Neuronal stem cell (in vitro differentiated cells): Measurements from ENCODE around the gene SPATA13.
A peak's percentile ranks its signal among the peaks of the same experiment; 100 is the strongest.

Experiments
- DNase-seq: peaks from one replicate; pipeline ENCODE4 v3.0.0-alpha.2; 2013; ENCODE audit warnings: low spot score
- H2AFZ ChIP-seq: one replicate; pipeline ENCODE4 v1.6.1; 2013; ENCODE audit warnings: mild to moderate bottlenecking, low read length, inconsistent platforms
- H2AK5ac ChIP-seq: 2 replicates; pipeline ENCODE4 v1.6.1; 2013; ENCODE audit warnings: low read depth, mild to moderate bottlenecking, inconsistent platforms, low read length, moderate library complexity, mixed read lengths
- H2BK120ac ChIP-seq: 2 replicates; pipeline ENCODE4 v1.6.1; 2013; ENCODE audit warnings: low read depth, mild to moderate bottlenecking, inconsistent platforms, low read length, moderate library complexity, mixed read lengths
- H2BK12ac ChIP-seq: one replicate; pipeline ENCODE4 v1.6.1; 2013; ENCODE audit warnings: low read length, inconsistent platforms
- H2BK15ac ChIP-seq: 2 replicates; pipeline ENCODE4 v1.6.1; 2013; ENCODE audit warnings: mild to moderate bottlenecking, low read length, inconsistent platforms, mixed read lengths
- H2BK5ac ChIP-seq: one replicate; pipeline ENCODE4 v1.6.1; 2013; ENCODE audit warnings: inconsistent platforms, mild to moderate bottlenecking, low read length, moderate library complexity
- H3K14ac ChIP-seq: one replicate; pipeline ENCODE4 v1.6.1; 2013; ENCODE audit warnings: low read length, inconsistent platforms
- H3K18ac ChIP-seq: 2 replicates; pipeline ENCODE4 v1.6.1; 2013; ENCODE audit warnings: low read length, inconsistent platforms
- H3K23ac ChIP-seq: 2 replicates; pipeline ENCODE4 v1.6.1; 2013; ENCODE audit warnings: low read depth, mild to moderate bottlenecking, mixed read lengths, low read length, inconsistent platforms; ENCODE audit not compliant: poor library complexity
- H3K27ac ChIP-seq: replicated peaks from 3 replicates; pipeline ENCODE4 v1.5.1; 2013; ENCODE audit warnings: low read length, inconsistent platforms
- H3K27me3 ChIP-seq, 3 experiments: 2 replicates each; pipeline ENCODE4 v1.6.1; 2013; ENCODE audit warnings: low read length in 3 of 3, mild to moderate bottlenecking in 2 of 3, inconsistent platforms in 1 of 3, low read depth in 1 of 3, mixed read lengths in 1 of 3, moderate library complexity in 1 of 3; ENCODE audit not compliant: control insufficient read depth in 3 of 3, insufficient read depth in 3 of 3
- H3K36me3 ChIP-seq, 2 donors: replicated peaks in 1 of 2; 2 replicates each; pipeline ENCODE4 v1.6.1; 2013; ENCODE audit warnings: low read length in 2 of 2; ENCODE audit not compliant: control insufficient read depth in 2 of 2, insufficient read depth in 2 of 2
- H3K4ac ChIP-seq: 2 replicates; pipeline ENCODE4 v1.6.1; 2013; ENCODE audit warnings: inconsistent platforms, mild to moderate bottlenecking, low read length, moderate library complexity
- H3K4me1 ChIP-seq, 2 donors: 1 replicate in 1 of 2; 2 replicates in 1 of 2; pipeline ENCODE4 v1.6.1; 2013; ENCODE audit warnings: low read length in 2 of 2, low read depth in 1 of 2; ENCODE audit not compliant: control insufficient read depth in 2 of 2, insufficient read depth in 1 of 2
- H3K4me2 ChIP-seq: one replicate; pipeline ENCODE4 v1.6.1; 2013; ENCODE audit warnings: mild to moderate bottlenecking, low read length, inconsistent platforms; ENCODE audit not compliant: insufficient read depth, poor library complexity, severe bottlenecking
- H3K4me3 ChIP-seq, 2 donors: 2 replicates each; pipeline ENCODE4 v1.5.1; 2013; ENCODE audit warnings: low read length in 2 of 2, mild to moderate bottlenecking in 2 of 2, inconsistent platforms in 1 of 2, moderate library complexity in 1 of 2
- H3K79me1 ChIP-seq: one replicate; pipeline ENCODE4 v1.6.1; 2013; ENCODE audit warnings: low read depth, mild to moderate bottlenecking, inconsistent platforms, low read length, moderate library complexity
- H3K9ac ChIP-seq: one replicate; pipeline ENCODE4 v1.6.1; 2013; ENCODE audit warnings: mild to moderate bottlenecking, low read depth, low read length, inconsistent platforms; ENCODE audit not compliant: poor library complexity
- H3K9me3 ChIP-seq, 2 donors: replicated peaks in 1 of 2; 2 replicates each; pipeline versions ENCODE3 to v1.6.1; 2013; ENCODE audit warnings: low read length in 2 of 2, mild to moderate bottlenecking in 2 of 2, inconsistent platforms in 1 of 2, low read depth in 1 of 2, mixed read lengths in 1 of 2, moderate library complexity in 1 of 2; ENCODE audit not compliant: control insufficient read depth in 2 of 2, insufficient read depth in 1 of 2
- H4K8ac ChIP-seq: one replicate; pipeline ENCODE4 v1.6.1; 2013; ENCODE audit warnings: low read depth, mild to moderate bottlenecking, inconsistent platforms, low read length, moderate library complexity
- H4K91ac ChIP-seq: one replicate; pipeline ENCODE4 v1.6.1; 2013; ENCODE audit warnings: low read length, low read depth, mild to moderate bottlenecking, inconsistent platforms; ENCODE audit not compliant: poor library complexity
- WGBS, 2 donors: extraction: QIAGEN DNeasy Blood & Tissue Kit; methylation state at CpG; one replicate each; pipeline ENCODE4 v1.1.7; 2013; ENCODE audit warnings: missing lambda C conversion rate in 2 of 2, mixed read lengths in 1 of 2; ENCODE audit not compliant: insufficient read length in 2 of 2, insufficient replicate concordance in 1 of 2; ENCODE audit errors: extremely low coverage in 2 of 2; 5-methylcytosine and 5-hydroxymethylcytosine counted together

SPATA13 gene

DNA sequence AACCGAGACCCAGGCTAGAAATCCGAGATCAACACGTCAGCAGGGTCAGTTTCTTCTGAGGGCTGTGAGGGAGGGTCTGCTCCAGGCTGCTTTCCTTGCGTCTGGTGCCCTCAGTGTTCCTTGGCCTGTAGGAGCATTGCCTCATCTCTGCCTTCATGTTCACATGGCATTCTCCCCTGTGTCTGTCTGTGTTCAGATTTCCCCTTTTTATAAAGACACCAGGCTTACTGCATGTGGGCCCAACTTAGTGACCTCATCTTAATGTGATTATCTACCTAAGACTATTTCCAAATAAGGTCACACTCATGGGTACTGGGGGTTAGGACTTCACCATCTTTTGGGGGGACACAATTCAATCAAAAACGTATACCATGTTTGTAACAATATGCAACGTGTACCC, 91.6 kb downstream of the SPATA13 start:
- Histone ChIP-seq H4K91ac (no peak overlapping the region), H3K9me3 (no peaks in the 10 kb centered on the region), H3K4me2 (no peak overlapping the region), H3K9ac (no peak overlapping the region), H2BK120ac (no peak overlapping the region), H3K4me3 (no peak overlapping the region), H3K27ac (no peak overlapping the region), H3K4me1 (peaks cover 8 to 11% of the 10 kb centered on the region in 2 donors), H2AFZ (no peak overlapping the region), H2AK5ac (no peak overlapping the region), H2BK15ac (no peak overlapping the region), H3K23ac (peak overlapping the region; percentile 49), H2BK12ac (no peak overlapping the region), H3K36me3 (peaks cover 13 to 71% of the 10 kb centered on the region in 2 donors), H3K4ac (no peak overlapping the region), H3K27me3 (no peaks in the 10 kb centered on the region), H3K18ac (no peak overlapping the region), H3K79me1 (no peaks in the 10 kb centered on the region), H3K14ac (no peak overlapping the region), H2BK5ac (peak overlapping the region; percentile 42), H4K8ac (no peak overlapping the region)
- DNase-seq = no peak
- WGBS, 2 donors = no CpG with 5 or more reads among the region's 6 CpGs

DNA sequence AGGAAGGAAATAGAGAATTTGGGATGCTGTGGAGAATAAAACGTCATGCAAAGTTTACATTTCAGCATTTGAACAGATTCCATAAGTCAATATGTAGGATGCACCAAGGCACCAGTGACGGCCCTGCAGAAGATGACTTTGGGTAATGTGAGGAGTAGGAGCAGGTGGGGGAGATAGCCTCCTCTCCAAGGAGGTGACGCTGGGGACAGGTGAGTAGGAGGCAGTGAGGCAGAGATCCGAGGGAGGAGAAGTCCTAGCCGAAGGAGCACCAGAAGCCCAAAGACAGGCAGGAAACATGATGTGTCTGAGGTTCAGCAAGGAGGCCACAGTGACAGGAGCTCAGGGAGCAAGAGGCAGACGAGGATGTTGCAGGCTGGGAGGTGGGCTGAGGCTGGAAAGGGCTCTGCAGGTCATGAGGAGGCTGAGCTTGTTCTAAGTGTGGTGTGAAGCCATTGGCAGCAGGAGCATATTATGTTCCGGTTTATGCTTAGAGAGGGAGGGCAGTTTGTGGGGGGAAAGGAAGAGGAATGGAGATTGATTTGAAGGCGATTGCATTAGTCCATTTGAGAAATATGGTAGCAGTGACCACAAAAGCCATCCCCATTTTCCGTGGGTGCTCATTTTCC, 93.1 kb downstream of the SPATA13 start:
- Histone ChIP-seq H4K8ac (no peak overlapping the region), H3K27ac (no peak overlapping the region), H2BK15ac (no peak overlapping the region), H2BK5ac (no peak overlapping the region), H3K27me3 (no peaks in the 10 kb centered on the region), H3K9ac (no peak overlapping the region), H3K18ac (no peak overlapping the region), H3K14ac (no peak overlapping the region), H3K4me2 (no peak overlapping the region), H3K4ac (no peak overlapping the region), H3K4me3 (no peak overlapping the region), H2BK120ac (no peak overlapping the region), H3K9me3 (no peaks in the 10 kb centered on the region), H3K23ac (no peak overlapping the region), H3K36me3 (peaks cover 14 to 81% of the 10 kb centered on the region in 2 donors), H3K4me1 (peaks cover 8 to 11% of the 10 kb centered on the region in 2 donors), H2AFZ (no peak overlapping the region), H3K79me1 (no peaks in the 10 kb centered on the region), H2AK5ac (no peak overlapping the region), H4K91ac (no peak overlapping the region), H2BK12ac (no peak overlapping the region)
- no peak for DNase-seq
- 100% methylated on average over 2 of the region's 9 CpGs; no CpG with 5 or more reads in 1 of the 2 donors for WGBS, 2 donors

DNA sequence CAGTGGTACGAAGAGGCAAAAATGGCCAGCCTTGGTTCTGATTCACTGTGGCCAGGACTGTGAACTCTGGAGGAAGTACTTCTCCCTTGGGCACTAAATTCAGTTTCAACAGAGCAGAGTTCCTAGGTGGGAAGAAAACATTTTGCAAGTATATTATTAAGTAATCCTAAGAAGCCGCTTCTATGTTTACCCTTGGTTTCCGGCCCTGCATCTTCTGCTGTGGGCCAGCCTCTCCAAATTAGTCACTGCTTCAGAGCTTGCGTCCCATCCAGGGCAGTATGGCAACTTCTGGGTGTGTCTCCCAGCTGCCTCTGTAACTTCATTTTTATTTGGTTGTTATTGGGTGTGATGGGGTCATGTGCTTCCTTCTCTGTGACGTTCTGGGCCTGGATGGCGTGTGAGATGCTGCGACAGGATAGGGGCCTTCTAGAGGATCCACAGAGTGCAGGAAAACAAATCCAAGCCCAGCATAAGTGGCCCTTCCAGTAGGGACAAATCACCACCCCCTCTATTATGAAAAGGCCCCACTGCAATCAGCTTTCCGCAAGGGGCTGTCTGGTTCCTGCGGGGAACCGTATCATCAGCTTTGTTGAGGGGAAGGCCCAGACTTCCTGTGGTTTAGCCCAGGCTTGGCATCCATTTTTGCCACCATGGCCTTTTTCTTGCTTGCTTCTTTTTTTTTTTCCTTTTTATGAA, 93.8 kb downstream of the SPATA13 start:
- Histone ChIP-seq H3K79me1 (no peaks in the 10 kb centered on the region), H2AFZ (no peak overlapping the region), H3K4ac (no peak overlapping the region), H2BK5ac (no peak overlapping the region), H3K4me3 (no peak overlapping the region), H3K36me3 (peaks cover 14 to 85% of the 10 kb centered on the region in 2 donors), H2BK12ac (no peak overlapping the region), H3K4me1 (peaks cover 7 to 11% of the 10 kb centered on the region in 2 donors), H3K23ac (no peak overlapping the region), H2BK15ac (no peak overlapping the region), H3K9ac (no peak overlapping the region), H3K4me2 (no peak overlapping the region), H4K8ac (no peak overlapping the region), H2AK5ac (no peak overlapping the region), H3K14ac (no peak overlapping the region), H2BK120ac (no peak overlapping the region), H3K18ac (no peak overlapping the region), H3K27ac (no peak overlapping the region), H3K27me3 (no peaks in the 10 kb centered on the region), H3K9me3 (no peaks in the 10 kb centered on the region), H4K91ac (no peak overlapping the region)
- no CpG with 5 or more reads among the region's 10 CpGs for WGBS, 2 donors
- no peak for DNase-seq

DNA sequence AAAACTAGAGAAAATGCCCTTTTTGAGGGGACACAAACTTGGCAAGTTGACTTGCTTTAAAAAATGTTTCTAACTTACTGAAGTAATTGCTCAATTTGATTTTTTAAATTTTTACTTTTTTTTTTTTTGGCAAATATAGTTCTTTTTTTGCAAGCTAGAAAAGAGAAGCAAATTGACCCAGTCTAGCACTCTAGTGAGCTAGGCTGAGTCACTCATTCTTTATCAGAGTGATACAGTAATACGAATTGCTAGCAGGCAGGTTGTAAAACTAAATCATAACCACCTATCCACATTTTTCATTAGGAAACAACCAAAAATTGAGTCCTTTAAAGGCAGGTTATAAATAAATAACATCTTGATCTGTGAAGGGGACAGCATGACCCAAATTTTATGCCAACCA, 97.0 kb downstream of the SPATA13 start:
- no peak overlapping the region for H3K4me3 ChIP-seq
- no peak overlapping the region for H2AFZ ChIP-seq
- H3K4me1 ChIP-seq = no peaks in the 10 kb centered on the region
- no peak overlapping the region for H2BK15ac ChIP-seq
- no peak overlapping the region for H2AK5ac ChIP-seq
- H3K79me1 ChIP-seq = no peaks in the 10 kb centered on the region
- H2BK12ac ChIP-seq = no peak overlapping the region
- H3K36me3 ChIP-seq = peaks cover 9 to 79% of the 10 kb centered on the region in 2 donors
- no peak for DNase-seq
- no peak overlapping the region for H2BK5ac ChIP-seq
- WGBS, 2 donors = no CpG with 5 or more reads among the region's 1 CpG
- no peaks in the 10 kb centered on the region for H3K9me3 ChIP-seq
- no peak overlapping the region for H3K27ac ChIP-seq
- H3K23ac ChIP-seq = no peak overlapping the region
- H3K4ac ChIP-seq = no peak overlapping the region
- H3K27me3 ChIP-seq = no peaks in the 10 kb centered on the region
- H3K18ac ChIP-seq = no peak overlapping the region
- H4K8ac ChIP-seq = no peak overlapping the region
- no peak overlapping the region for H3K4me2 ChIP-seq
- no peak overlapping the region for H3K14ac ChIP-seq
- H4K91ac ChIP-seq = no peak overlapping the region
- no peak overlapping the region for H2BK120ac ChIP-seq
- no peak overlapping the region for H3K9ac ChIP-seq
